ENCODE results near the gene MCUB.
A peak's percentile ranks its signal among the peaks of the same experiment; 100 is the strongest.
"Not testable (repeated sequence)": the region's sequence is repeated elsewhere in the genome, so short reads cannot be mapped to it uniquely, and the experiment has no call there.

MCUB gene

GRCh38 chr4:109588176-109588575 lies 28.1 kb downstream of the MCUB start:
- DNase-seq = no peak

- DNase-seq = no peak
These were observed 29.1 kb downstream of the MCUB start for GRCh38 chr4:109589119-109589518.

GRCh38 chr4:109589605-109590004 lies 29.6 kb downstream of the MCUB start:
- no peak for DNase-seq

GRCh38 chr4:109590905-109591304 lies 30.9 kb downstream of the MCUB start:
- no peak for DNase-seq

GRCh38 chr4:109592367-109592766 lies 32.3 kb downstream of the MCUB start:
- DNase-seq = no peak

GRCh38 chr4:109595123-109595522 lies 35.1 kb downstream of the MCUB start:
- not testable (repeated sequence) for DNase-seq

GRCh38 chr4:109596420-109597085 lies 36.5 kb downstream of the MCUB start:
- not testable (repeated sequence) for DNase-seq

GRCh38 chr4:109599046-109599652 lies 39.1 kb downstream of the MCUB start:
- DNase-seq = no peak

- DNase-seq = no peak
These were observed 40.4 kb downstream of the MCUB start for GRCh38 chr4:109600431-109600830.

GRCh38 chr4:109601336-109601735 lies 41.3 kb downstream of the MCUB start:
- DNase-seq = no peak

GRCh38 chr4:109607976-109608375 lies 47.9 kb downstream of the MCUB start:
- no peak for DNase-seq

GRCh38 chr4:109608879-109609278 lies 48.8 kb downstream of the MCUB start:
- DNase-seq = no peak

GRCh38 chr4:109609431-109609830 lies 49.4 kb downstream of the MCUB start:
- DNase-seq = no peak

GRCh38 chr4:109610489-109610888 lies 50.4 kb downstream of the MCUB start:
- no peak for DNase-seq

GRCh38 chr4:109611045-109611646 lies 51.1 kb downstream of the MCUB start:
- no peak for DNase-seq

- no peak for DNase-seq
These were observed 54.0 kb downstream of the MCUB start for GRCh38 chr4:109614015-109614414.

- DNase-seq = no peak
These were observed 54.4 kb downstream of the MCUB start for GRCh38 chr4:109614466-109614865.

- no peak for DNase-seq
These were observed 55.7 kb downstream of the MCUB start for GRCh38 chr4:109615742-109616141.

GRCh38 chr4:109616243-109616642 lies 56.2 kb downstream of the MCUB start:
- no peak for DNase-seq

- no peak for DNase-seq
These were observed 62.6 kb downstream of the MCUB start for GRCh38 chr4:109622626-109623025.

GRCh38 chr4:109624536-109624935 lies 64.5 kb downstream of the MCUB start:
- no peak for DNase-seq

- no peak for DNase-seq
These were observed 67.3 kb downstream of the MCUB start for GRCh38 chr4:109627361-109627760.

GRCh38 chr4:109629775-109630174 lies 69.7 kb downstream of the MCUB start:
- no peak for DNase-seq

- DNase-seq = peak; percentile 4
These were observed 71.6 kb downstream of the MCUB start for GRCh38 chr4:109631532-109632108.

Data from eye (tissue), 1 donor.